HepG2 (cell line): ENCODE results near the gene ELF1. TPM values are rescaled to one million over a fixed set of nuclear protein-coding genes. Genes with fewer than 3 reads are reported as not detected.

ENCODE experiments used
- ATAC-seq: fragments of 200-7000 bp; cut with Tn5 transposase; 3 replicates; pipeline ENCODE4 v1.9.1; 2020; ENCODE audit warnings: mild to moderate bottlenecking, moderate library complexity
- BruUV-seq: library from RNA; stranded (reverse); fragments of 400-500 nt; replicated peaks from 2 replicates; lab custom pipeline; 2021; lab: Mats Ljungman, UMichigan
- CTCF ChIA-PET: fragments of 300-600 bp; formaldehyde crosslinking; extraction: SDS; loops from one replicate; lab custom pipeline; 2021; ENCODE audit warnings: low total read pairs, inconsistent platforms, low intra/inter-chr PET ratio; lab: Yijun Ruan, JAX
- POLR2A ChIA-PET: fragments of 350-600 bp; sonication (Branson Sonifier 250); formaldehyde crosslinking; loops from one replicate; lab custom pipeline; 2020; ENCODE audit warnings: antibody characterized with exemption, inconsistent platforms; lab: Yijun Ruan, JAX
- DNase-seq: peaks from one replicate; pipeline ENCODE4 v3.0.0-alpha.2; 2015; ENCODE audit warnings: low spot score
- FAIRE-seq: peaks from 3 replicates; lab custom pipeline; 2011; peaks lifted over from hg19 to GRCh38; lab: Jason Lieb, UNC
- H2AFZ ChIP-seq: one replicate; pipeline ENCODE4 v1.6.1; 2011; ENCODE audit warnings: low read length, inconsistent platforms
- H3K27ac ChIP-seq: fragments of 300-600 bp; 3 replicates; pipeline ENCODE4 v1.8.0; 2011; ENCODE audit warnings: mixed run types, mild to moderate bottlenecking, mixed read lengths, low read length, inconsistent platforms; ENCODE audit not compliant: insufficient read depth; ENCODE audit errors: extremely low read length
- H3K27me3 ChIP-seq, 2 experiments: fragments of 200-600 bp in 1 of 2; 2 replicates in 1 of 2; 3 replicates in 1 of 2; pipeline versions ENCODE4 v1.6.0 to v1.8.0; 2011; ENCODE audit warnings: low read length in 2 of 2, mild to moderate bottlenecking in 2 of 2, moderate library complexity in 2 of 2, inconsistent platforms in 1 of 2; ENCODE audit not compliant: insufficient read depth in 2 of 2, control insufficient read depth in 1 of 2
- H3K36me3 ChIP-seq, 2 experiments: fragments of 200-600 bp in 1 of 2; replicated peaks in 1 of 2; 2 replicates in 1 of 2; 3 replicates in 1 of 2; pipeline versions ENCODE4 v1.5.1 to v1.8.0; 2011; ENCODE audit warnings: low read length in 2 of 2, inconsistent platforms in 1 of 2; ENCODE audit not compliant: insufficient read depth in 2 of 2, control insufficient read depth in 1 of 2
- H3K4me1 ChIP-seq: 2 replicates; pipeline ENCODE4 v1.5.1; 2012; ENCODE audit warnings: low read length, inconsistent platforms; ENCODE audit not compliant: insufficient read depth
- H3K4me2 ChIP-seq: 2 replicates; pipeline ENCODE4 v1.6.0; 2011; ENCODE audit warnings: low read depth, low read length, inconsistent platforms
- H3K4me3 ChIP-seq, 3 experiments: fragments of 200-600 bp in 1 of 3; sonication (generic), shearing (Covaris generic) in 1 of 3; replicated peaks in 1 of 3; 2 replicates each; pipeline ENCODE4 v1.5.1; 2011 to 2016; ENCODE audit warnings: low read length in 3 of 3, inconsistent platforms in 2 of 3, low read depth in 2 of 3, mild to moderate bottlenecking in 2 of 3, control low read depth in 1 of 3, mixed read lengths in 1 of 3; ENCODE audit not compliant: insufficient read depth in 1 of 3
- H3K79me2 ChIP-seq: one replicate; pipeline ENCODE4 v1.6.1; 2011; ENCODE audit warnings: low read length, inconsistent platforms; ENCODE audit not compliant: insufficient read depth
- H3K9ac ChIP-seq: 2 replicates; pipeline ENCODE4 v1.6.0; 2011; ENCODE audit warnings: mild to moderate bottlenecking, low read depth, low read length, inconsistent platforms; ENCODE audit not compliant: insufficient read depth
- H3K9me3 ChIP-seq: 2 replicates; pipeline ENCODE4 v1.5.1; 2012; ENCODE audit warnings: mild to moderate bottlenecking, low read length
- H4K20me1 ChIP-seq: 2 replicates; pipeline ENCODE4 v1.6.0; 2011; ENCODE audit warnings: inconsistent platforms, mild to moderate bottlenecking, low read length, moderate library complexity; ENCODE audit not compliant: insufficient read depth
- ARID5B ChIP-seq: IDR thresholded peaks from 2 replicates; pipeline ENCODE4 v1.4.0; 2020; ENCODE audit warnings: mild to moderate bottlenecking, missing genetic modification reagents
- FOXP4 ChIP-seq: sonication (generic); formaldehyde crosslinking; IDR thresholded peaks from 2 replicates; pipeline ENCODE4 v1.4.0; 2020; ENCODE audit warnings: missing genetic modification reagents
- GATAD2A ChIP-seq: IDR thresholded peaks from 2 replicates; pipeline ENCODE4 v1.6.1; 2016
- HMG20A ChIP-seq: IDR thresholded peaks from 2 replicates; pipeline ENCODE4 v1.6.1; 2016; ENCODE audit warnings: borderline replicate concordance
- KDM4B ChIP-seq: sonication (generic); formaldehyde crosslinking; IDR thresholded peaks from 2 replicates; pipeline ENCODE4 v1.4.0; 2020; ENCODE audit warnings: missing genetic modification reagents
- PRPF4 ChIP-seq: fragments of 200-400 bp; formaldehyde crosslinking; IDR thresholded peaks from 2 replicates; pipeline ENCODE4 v1.6.1; 2016; ENCODE audit warnings: low read length, low read depth; ENCODE audit not compliant: poor library complexity, severe bottlenecking
- SAP130 ChIP-seq: IDR thresholded peaks from 2 replicates; pipeline ENCODE4 v1.6.1; 2016; ENCODE audit warnings: low read depth
- SETDB1 ChIP-seq: sonication (generic); formaldehyde crosslinking; IDR thresholded peaks from 2 replicates; pipeline ENCODE4 v1.5.1; 2020; ENCODE audit warnings: missing genetic modification reagents, mild to moderate bottlenecking, borderline replicate concordance
- SIX1 ChIP-seq: sonication (generic); formaldehyde crosslinking; IDR thresholded peaks from 2 replicates; pipeline ENCODE4 v1.4.0; 2020; ENCODE audit warnings: missing genetic modification reagents, borderline replicate concordance
- ZEB1 ChIP-seq: IDR thresholded peaks from 2 replicates; pipeline ENCODE4 v1.6.1; 2012; ENCODE audit warnings: mild to moderate bottlenecking, low read depth, inconsistent platforms; ENCODE audit not compliant: insufficient replicate concordance
- WGBS: methylation state at CpG from one replicate; pipeline ENCODE4 v1.1.6; 2017; ENCODE audit warnings: low lambda C conversion rate; 5-methylcytosine and 5-hydroxymethylcytosine counted together
- in situ Hi-C: cut with HindIII; loops from 2 replicates; pipeline ENCODE4 v1.10.0; 2017; ENCODE audit warnings: low pct_unique_long_range_greater_than_20kb; ENCODE audit not compliant: extremely low pct_ligation_motif_present
- intact Hi-C: fragments of 100-400 bp; cut with micrococcal nuclease; formaldehyde crosslinking; loops from one replicate; pipeline ENCODE4 v1.10.0; 2022; ENCODE audit not compliant: unreplicated experiment
- polyA plus RNA-seq, 8 experiments: library from polyadenylated mRNA; depleted of rRNA in 3 of 8; stranded (reverse) in 7 of 8; unstranded in 1 of 8; fragments of >200 nt; fragmentation: Illumina TruSeq in 4 of 8; extraction: Trizol in 4 of 8; gene quantifications; 2 replicates each; pipeline versions ENCODE4 v1.2.1 to v1.2.3, GENCODE V29; 2011 to 2016; ENCODE audit warnings: low read depth in 4 of 8, missing spikeins in 1 of 8, mixed read lengths in 1 of 8; ENCODE audit not compliant: insufficient read depth in 1 of 8
- total RNA-seq, 5 experiments: library from RNA; depleted of rRNA; stranded (reverse); fragments of >200 nt; fragmentation: Illumina TruSeq; extraction: Trizol; gene quantifications; 2 replicates each; pipeline ENCODE4 v1.2.3, GENCODE V29; 2016; ENCODE audit warnings: low read depth in 1 of 5
- TF ChIP-seq, protein P1 (sequence below): sonication (generic); formaldehyde crosslinking; IDR thresholded peaks from 2 replicates; pipeline ENCODE4 v1.5.1; 2020; ENCODE audit warnings: mild to moderate bottlenecking, missing genetic modification reagents, borderline replicate concordance

ELF1 gene
- total and polyA plus RNA-seq, 2 of the 13 experiments (the other 11 are each of a cell fraction or from before 2014, with no cell fraction given) = 24.6 to 71.5 TPM

GRCh38 chr13:40986101-40986856, 32.8 kb downstream of the ELF1 start:
- H3K4me3 ChIP-seq = no peak overlapping the region
- no peak overlapping the region for H3K9ac ChIP-seq
- ChIA-PET CTCF (no interaction called here), POLR2A (interaction anchor here (0.6 to 1.6 kb wide), 5 partner anchors 16 to 74 kb away, joined by 3 to 5 read pairs (median 3); no protein-coding TSS in a partner anchor)
- in situ Hi-C loops = no loop called here
- H3K4me1 ChIP-seq = peaks cover 53% of the 10 kb centered on the region
- H3K36me3 ChIP-seq = peaks cover 0 to 3% of the 10 kb centered on the region in 2 experiments; a peak in 2 of 5 replicates
- H2AFZ ChIP-seq = no peak overlapping the region
- peak; percentile 73 for DNase-seq
- peak overlapping the region; percentile 28; the same call in 1 of the 2 replicates for H3K4me2 ChIP-seq
- no peaks in the 10 kb centered on the region for H3K9me3 ChIP-seq
- H4K20me1 ChIP-seq = no peaks in the 10 kb centered on the region; the same call in 1 of the 2 replicates
- peak overlapping the region; percentile 41 for H3K27ac ChIP-seq
- H3K79me2 ChIP-seq = peaks cover 92% of the 10 kb centered on the region
- FAIRE-seq = no peak
- peak; percentile 95 for ATAC-seq
- no peaks in the 10 kb centered on the region for H3K27me3 ChIP-seq
- BruUV-seq = no TSS peak
- WGBS = 54% methylated on average over 5 of the region's 5 CpGs
- intact Hi-C loops = no loop called here
- TF ChIP-seq GATAD2A (CRISPR knock-in tag) = peak; percentile 45
- TF ChIP-seq PRPF4 = no peak
- TF ChIP-seq ZEB1 = no peak
- TF ChIP-seq SETDB1 = no peak
- TF ChIP-seq SAP130 (CRISPR knock-in tag) = 0 out of 2 replicates have a peak, but pooled peaks have one; percentile 40
- no peak for TF ChIP-seq KDM4B (CRISPR knock-in tag)
- TF ChIP-seq, protein P1, sequence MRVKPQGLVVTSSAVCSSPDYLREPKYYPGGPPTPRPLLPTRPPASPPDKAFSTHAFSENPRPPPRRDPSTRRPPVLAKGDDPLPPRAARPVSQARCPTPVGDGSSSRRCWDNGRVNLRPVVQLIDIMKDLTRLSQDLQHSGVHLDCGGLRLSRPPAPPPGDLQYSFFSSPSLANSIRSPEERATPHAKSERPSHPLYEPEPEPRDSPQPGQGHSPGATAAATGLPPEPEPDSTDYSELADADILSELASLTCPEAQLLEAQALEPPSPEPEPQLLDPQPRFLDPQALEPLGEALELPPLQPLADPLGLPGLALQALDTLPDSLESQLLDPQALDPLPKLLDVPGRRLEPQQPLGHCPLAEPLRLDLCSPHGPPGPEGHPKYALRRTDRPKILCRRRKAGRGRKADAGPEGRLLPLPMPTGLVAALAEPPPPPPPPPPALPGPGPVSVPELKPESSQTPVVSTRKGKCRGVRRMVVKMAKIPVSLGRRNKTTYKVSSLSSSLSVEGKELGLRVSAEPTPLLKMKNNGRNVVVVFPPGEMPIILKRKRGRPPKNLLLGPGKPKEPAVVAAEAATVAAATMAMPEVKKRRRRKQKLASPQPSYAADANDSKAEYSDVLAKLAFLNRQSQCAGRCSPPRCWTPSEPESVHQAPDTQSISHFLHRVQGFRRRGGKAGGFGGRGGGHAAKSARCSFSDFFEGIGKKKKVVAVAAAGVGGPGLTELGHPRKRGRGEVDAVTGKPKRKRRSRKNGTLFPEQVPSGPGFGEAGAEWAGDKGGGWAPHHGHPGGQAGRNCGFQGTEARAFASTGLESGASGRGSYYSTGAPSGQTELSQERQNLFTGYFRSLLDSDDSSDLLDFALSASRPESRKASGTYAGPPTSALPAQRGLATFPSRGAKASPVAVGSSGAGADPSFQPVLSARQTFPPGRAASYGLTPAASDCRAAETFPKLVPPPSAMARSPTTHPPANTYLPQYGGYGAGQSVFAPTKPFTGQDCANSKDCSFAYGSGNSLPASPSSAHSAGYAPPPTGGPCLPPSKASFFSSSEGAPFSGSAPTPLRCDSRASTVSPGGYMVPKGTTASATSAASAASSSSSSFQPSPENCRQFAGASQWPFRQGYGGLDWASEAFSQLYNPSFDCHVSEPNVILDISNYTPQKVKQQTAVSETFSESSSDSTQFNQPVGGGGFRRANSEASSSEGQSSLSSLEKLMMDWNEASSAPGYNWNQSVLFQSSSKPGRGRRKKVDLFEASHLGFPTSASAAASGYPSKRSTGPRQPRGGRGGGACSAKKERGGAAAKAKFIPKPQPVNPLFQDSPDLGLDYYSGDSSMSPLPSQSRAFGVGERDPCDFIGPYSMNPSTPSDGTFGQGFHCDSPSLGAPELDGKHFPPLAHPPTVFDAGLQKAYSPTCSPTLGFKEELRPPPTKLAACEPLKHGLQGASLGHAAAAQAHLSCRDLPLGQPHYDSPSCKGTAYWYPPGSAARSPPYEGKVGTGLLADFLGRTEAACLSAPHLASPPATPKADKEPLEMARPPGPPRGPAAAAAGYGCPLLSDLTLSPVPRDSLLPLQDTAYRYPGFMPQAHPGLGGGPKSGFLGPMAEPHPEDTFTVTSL (CRISPR knock-in tag) = peak; percentile 23; the same call in 1 of the 2 replicates
- TF ChIP-seq SIX1 = peak; percentile 78; the same call in 1 of the 2 replicates
- TF ChIP-seq HMG20A (CRISPR knock-in tag) = 0 out of 2 replicates have a peak, but pooled peaks have one; percentile 13
- TF ChIP-seq FOXP4 (CRISPR knock-in tag) = peak; percentile 46
- peak; percentile 60 for TF ChIP-seq ARID5B (CRISPR knock-in tag)
